NCI-H226 (cell line): Measurements from ENCODE around the gene CUX1.
"Not testable (repeated sequence)": the region's sequence is repeated elsewhere in the genome, so short reads cannot be mapped to it uniquely, and the experiment has no call there.

ENCODE experiments used
- DNase-seq: peaks from one replicate; pipeline ENCODE4 v3.0.0-alpha.2; 2015

CUX1 gene

GRCh38 chr7:102304668-102305067 is 487.2 kb downstream of the CUX1 start:
- DNase-seq = no peak

GRCh38 chr7:102305414-102306268 is 488.2 kb downstream of the CUX1 start:
- DNase-seq = no peak

- no peak for DNase-seq
These were observed 489.7 kb downstream of the CUX1 start for GRCh38 chr7:102306916-102307677.

GRCh38 chr7:102310414-102310815 is 493.0 kb downstream of the CUX1 start:
- DNase-seq = no peak

- DNase-seq = no peak
These were observed 494.9 kb downstream of the CUX1 start for GRCh38 chr7:102312317-102312716.

GRCh38 chr7:102313997-102314780 is 496.8 kb downstream of the CUX1 start:
- no peak for DNase-seq

- DNase-seq = no peak
These were observed 500.0 kb downstream of the CUX1 start for GRCh38 chr7:102317231-102318059.

GRCh38 chr7:102318482-102318971 is 501.1 kb downstream of the CUX1 start:
- no peak for DNase-seq

GRCh38 chr7:102319671-102320070 is 502.2 kb downstream of the CUX1 start:
- DNase-seq = no peak

GRCh38 chr7:102320181-102320580 is 502.8 kb downstream of the CUX1 start:
- DNase-seq = no peak

GRCh38 chr7:102320601-102321350 is 503.4 kb downstream of the CUX1 start:
- DNase-seq = no peak

GRCh38 chr7:102321351-102322201 is 504.1 kb downstream of the CUX1 start:
- DNase-seq = no peak

GRCh38 chr7:102322202-102322715 is 504.8 kb downstream of the CUX1 start:
- DNase-seq = no peak

- DNase-seq = no peak
These were observed 506.4 kb downstream of the CUX1 start for GRCh38 chr7:102323914-102324195.

- not testable (repeated sequence) for DNase-seq
These were observed 507.7 kb downstream of the CUX1 start for GRCh38 chr7:102325106-102325505.

- DNase-seq = no peak
These were observed 508.9 kb downstream of the CUX1 start for GRCh38 chr7:102326157-102326889.

GRCh38 chr7:102327183-102327582 is 509.8 kb downstream of the CUX1 start:
- DNase-seq = not testable (repeated sequence)

GRCh38 chr7:102328863-102329262 is 511.4 kb downstream of the CUX1 start:
- DNase-seq = not testable (repeated sequence)

GRCh38 chr7:102329366-102329765 is 511.9 kb downstream of the CUX1 start:
- DNase-seq = not testable (repeated sequence)
